Fibroblast of villous mesenchyme (primary cell): Measurements from ENCODE around the gene MYL12B. TPM values are rescaled to one million over a fixed set of nuclear protein-coding genes. Genes with fewer than 3 reads are reported as not detected.

ENCODE experiments used
- DNase-seq: peaks from one replicate; pipeline ENCODE4 v3.0.0-alpha.2; 2010; ENCODE audit warnings: low read depth
- H3K4me3 ChIP-seq: 2 replicates; pipeline ENCODE4 v1.5.1; 2011; ENCODE audit warnings: low read depth, mild to moderate bottlenecking, low read length
- CTCF ChIP-seq: IDR thresholded peaks from 2 replicates; pipeline ENCODE4 v1.5.1; 2012; ENCODE audit warnings: low read depth, mild to moderate bottlenecking, low read length; ENCODE audit not compliant: insufficient read depth
- total RNA-seq: library from RNA; depleted of rRNA; stranded (reverse); fragments of >200 nt; gene quantifications from 2 replicates; pipeline ENCODE4 v1.2.3, GENCODE V29; 2012

The MYL12B gene
- total RNA-seq, 1 donor: 426 TPM

- no peak for DNase-seq
- no peak overlapping the region for H3K4me3 ChIP-seq
- TF ChIP-seq CTCF: no peak
These were observed 21.4 kb downstream of the MYL12B start for GRCh38 chr18:3283253-3283863.

GRCh38 chr18:3283908-3284307 lies 22.0 kb downstream of the MYL12B start:
- no peak for DNase-seq
- TF ChIP-seq CTCF: no peak
- no peak overlapping the region for H3K4me3 ChIP-seq

- no peak for TF ChIP-seq CTCF
- no peak for DNase-seq
- H3K4me3 ChIP-seq: no peak overlapping the region
These were observed 22.6 kb downstream of the MYL12B start for GRCh38 chr18:3284501-3284900.

GRCh38 chr18:3286159-3286558 lies 24.2 kb downstream of the MYL12B start:
- TF ChIP-seq CTCF: no peak

GRCh38 chr18:3293196-3293951 lies 31.4 kb downstream of the MYL12B start:
- TF ChIP-seq CTCF: no peak
- no peak overlapping the region for H3K4me3 ChIP-seq
- no peak for DNase-seq

More at GRCh38 chr18:3286159-3286558, 24.2 kb downstream of the MYL12B start:
- no peak overlapping the region for H3K4me3 ChIP-seq
- no peak for DNase-seq

- TF ChIP-seq CTCF: no peak
- no peak overlapping the region for H3K4me3 ChIP-seq
- DNase-seq: no peak
These were observed 32.6 kb downstream of the MYL12B start for GRCh38 chr18:3294435-3295080.
